ENCODE results near the gene BRD7.

The BRD7 gene

DNA sequence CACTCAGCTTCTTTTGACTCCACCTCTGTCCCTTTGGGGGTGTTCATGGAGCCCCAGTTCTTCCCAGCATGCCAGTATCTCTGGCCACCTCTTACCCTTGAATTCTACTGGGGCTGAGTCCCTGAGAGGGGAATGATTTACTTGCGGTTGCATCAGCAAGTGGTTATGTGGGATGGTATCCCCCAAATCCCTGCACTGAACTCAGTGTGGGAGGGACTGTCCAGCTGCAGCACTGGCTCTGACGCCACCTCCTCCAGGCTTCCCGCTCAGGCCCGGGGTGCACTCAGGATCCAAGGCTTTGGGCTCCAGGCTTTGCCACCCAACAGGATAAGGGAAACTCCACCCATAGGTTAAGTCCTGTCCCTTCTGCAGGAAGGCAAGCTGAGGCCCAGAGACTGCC is 21.1 kb upstream of the BRD7 start:
- no peak for DNase-seq (ENCODE audit: low read depth)

DNA sequence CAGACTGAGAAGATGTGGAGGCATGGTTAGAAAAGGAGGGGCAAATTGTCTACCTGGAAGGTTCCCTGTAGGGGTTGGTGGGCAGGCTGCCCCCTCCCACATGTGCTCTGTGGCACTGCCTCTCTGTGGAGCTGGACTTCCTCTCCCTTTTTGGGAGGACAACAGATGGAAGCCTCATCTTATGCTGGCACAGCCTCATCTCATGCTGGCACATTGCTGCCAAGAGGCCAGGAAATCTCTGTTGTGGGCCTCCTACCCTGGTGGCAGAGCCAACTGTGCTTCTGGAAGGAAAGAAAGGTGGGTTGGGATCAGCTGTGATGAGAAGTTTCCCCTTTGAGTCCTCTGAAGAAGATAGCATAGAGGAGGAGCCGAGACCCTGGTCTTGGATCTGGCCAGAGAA is 19.7 kb upstream of the BRD7 start:
- DNase-seq (ENCODE audit: low read depth) = no peak

DNA sequence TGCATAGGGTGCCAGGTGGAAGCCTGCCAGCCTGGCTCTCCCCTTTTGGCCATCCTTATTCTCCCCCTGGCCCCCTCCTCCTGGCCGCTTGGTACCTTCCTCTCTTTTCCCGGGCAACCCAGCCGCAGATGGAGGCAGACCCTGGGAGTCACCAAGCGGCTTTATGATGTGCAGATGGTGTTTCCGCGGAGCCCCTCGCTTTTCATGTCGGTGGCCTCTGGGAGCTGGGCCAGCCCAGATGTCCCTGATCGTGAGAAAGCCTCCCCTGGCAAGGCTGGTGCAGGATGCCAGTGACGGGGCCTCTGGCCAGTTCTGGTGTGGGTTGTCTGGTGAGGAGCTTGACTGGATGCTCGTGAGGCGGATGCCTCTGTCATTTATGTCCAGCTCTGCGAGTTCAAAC is 18.0 kb upstream of the BRD7 start:
- no peak for DNase-seq (ENCODE audit: low read depth)

DNA sequence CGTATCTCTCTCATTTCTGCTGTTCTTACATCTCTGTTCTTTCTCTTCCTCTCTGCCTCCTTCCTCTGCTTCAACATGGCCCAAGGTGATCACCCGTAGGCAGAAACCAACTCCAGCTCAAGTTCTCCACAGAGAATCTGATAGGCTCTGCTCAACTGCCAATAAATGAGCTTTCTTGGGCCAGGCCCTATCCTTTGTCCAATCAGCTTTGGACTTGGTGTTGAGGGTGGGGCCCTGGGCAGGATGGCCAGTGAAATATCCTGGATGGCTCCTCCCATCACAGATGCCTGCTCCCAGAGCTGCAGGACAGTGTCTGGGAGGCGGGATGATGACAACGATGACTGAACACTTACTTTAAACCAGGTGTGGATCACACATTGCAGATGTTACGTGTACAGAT is 17.4 kb upstream of the BRD7 start:
- DNase-seq (ENCODE audit: low read depth) = no peak

DNA sequence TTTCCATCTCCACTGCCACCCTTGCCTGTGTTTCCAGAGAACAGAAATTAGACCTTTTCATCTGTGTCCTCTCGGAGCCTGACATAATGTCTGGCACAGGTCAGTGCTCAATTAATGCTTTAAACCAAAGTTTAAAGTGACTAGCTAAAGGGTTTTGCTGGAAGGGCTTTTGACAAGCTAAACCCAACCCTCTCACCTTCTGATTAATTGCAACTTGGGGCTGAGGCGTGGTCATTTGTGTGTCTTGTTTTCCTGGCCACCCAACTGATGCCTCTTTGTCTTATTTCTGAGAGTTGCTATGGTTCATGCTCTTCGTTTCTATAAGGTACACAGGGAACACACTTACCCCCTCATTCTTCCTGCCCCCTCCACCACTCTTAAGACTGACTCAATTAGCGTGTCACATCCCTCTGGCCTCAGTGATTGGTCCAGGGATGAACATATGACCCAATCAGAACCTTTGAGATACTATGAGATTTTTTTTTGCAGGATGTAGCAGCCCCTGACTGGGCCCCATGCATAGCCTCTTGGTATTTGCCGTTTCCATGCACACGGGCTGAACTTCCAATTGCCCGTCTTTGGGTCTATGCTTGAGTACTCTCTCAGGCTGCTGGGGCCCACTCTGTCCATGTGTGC is 15.8 kb upstream of the BRD7 start:
- no peak for DNase-seq (ENCODE audit: low read depth)

DNA sequence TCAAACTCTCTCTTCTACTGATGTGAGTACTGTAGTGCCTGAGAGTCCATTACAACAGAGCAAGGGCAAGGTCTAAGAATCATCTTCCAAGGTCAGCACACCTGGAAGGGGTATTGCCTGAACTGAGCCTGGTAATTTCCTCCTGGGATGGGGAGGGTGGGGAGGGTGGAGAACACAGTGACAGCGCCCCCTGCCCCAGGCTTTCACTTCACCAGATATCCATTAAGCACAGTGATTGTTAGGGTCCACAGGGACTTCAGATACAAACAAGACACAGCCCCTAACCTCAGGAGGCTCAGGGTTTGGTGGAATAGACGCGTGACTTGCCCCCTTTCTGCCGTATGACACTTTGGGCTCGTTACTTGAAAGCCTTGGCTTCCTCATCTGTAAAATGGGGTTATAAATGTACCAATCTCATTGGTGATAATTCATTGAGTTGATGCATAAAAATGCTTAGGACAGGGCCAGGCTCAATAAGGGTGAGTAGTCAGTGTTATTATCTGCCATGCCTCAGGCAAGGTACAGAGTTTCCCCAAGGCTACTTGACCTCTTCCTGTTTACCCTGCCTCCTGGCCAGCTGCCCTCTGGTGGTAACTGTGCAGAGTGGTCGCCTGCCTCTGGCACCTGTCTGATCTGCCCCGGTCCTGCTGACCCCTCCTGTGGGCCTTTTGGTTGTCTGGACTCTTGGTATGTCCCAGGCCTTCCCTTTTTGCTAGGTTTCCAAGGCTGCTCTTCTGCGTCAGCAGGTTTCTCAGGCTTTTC is 13.1 kb upstream of the BRD7 start:
- DNase-seq (ENCODE audit: low read depth) = no peak

DNA sequence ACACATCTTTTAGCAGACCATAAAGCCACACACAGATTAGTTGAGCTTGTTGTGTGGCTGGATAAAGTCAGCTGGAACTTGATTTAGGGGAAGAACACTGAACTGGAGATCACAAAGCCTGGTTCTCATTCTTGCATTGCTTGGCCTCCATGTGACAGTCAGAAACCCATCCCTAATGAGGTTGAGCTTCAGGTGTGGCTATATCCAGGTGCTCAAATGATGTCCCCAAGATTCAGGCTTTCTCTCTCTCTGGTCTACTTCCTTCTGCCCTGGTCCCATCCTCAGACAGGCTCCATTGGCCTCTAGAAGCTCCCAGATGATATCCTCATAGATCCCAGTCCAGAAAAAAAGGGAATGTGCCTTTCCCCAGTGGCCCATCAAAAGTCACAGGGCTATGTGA is 9.6 kb upstream of the BRD7 start:
- DNase-seq (ENCODE audit: low read depth) = no peak

DNA sequence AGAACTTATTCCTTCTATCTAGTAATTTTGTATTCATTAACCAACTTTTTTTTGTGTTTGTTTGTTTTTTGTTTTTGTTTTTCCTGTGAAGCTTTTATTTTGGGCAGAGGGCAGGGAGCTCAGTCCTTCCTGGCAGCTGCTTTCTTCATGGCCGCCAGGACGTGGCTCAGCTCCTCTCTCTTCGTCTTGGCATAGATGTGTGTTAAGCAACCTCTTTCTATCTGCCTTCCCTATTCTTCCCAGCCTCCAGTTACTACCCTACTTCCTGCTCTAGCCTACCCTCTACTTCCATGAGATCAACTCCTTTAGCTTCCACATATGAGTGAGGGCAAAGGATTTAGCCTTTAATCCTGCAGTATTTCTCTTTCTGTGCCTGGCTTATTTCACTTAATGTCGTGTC is 8.2 kb upstream of the BRD7 start:
- no peak for DNase-seq (ENCODE audit: low read depth)

DNA sequence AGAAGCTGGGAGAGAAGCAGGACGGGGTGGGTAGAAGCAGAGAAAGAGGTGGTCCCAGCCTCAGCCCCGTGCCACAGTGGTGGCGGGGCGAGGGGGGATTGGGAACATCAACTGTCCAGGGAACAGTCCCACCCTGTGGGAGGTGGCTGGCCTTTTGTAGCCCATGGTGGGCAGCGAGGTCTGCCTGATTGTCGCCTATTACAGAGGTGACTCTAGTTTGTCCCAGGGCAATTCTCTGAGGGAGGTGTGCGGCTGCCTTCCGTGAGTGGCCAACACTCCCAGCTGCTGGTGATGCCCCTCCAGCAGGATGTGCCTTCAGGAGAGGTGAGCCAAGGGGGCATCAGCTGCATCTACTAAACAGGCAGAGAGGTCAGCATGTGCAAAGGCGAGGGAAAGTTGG is 5.0 kb upstream of the BRD7 start:
- no peak for DNase-seq (ENCODE audit: low read depth)

DNA sequence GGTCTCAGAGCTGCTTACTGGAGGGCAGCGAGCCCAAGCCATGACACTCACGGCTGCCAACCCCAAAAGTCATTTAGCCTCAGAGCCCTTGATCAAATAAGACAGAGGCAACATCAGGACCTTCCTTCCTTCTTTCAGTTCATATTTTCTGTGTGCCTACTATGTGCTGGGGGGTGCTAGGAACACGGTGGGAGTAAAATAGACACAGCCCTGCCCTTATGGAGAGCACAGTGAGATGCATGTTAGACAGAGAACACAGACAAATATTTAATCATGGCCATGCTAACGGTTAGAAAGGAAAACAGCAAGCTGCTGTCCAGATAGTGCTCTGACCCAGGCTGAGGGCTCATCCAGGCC is 4.5 kb upstream of the BRD7 start:
- no peak for DNase-seq (ENCODE audit: low read depth)

DNA sequence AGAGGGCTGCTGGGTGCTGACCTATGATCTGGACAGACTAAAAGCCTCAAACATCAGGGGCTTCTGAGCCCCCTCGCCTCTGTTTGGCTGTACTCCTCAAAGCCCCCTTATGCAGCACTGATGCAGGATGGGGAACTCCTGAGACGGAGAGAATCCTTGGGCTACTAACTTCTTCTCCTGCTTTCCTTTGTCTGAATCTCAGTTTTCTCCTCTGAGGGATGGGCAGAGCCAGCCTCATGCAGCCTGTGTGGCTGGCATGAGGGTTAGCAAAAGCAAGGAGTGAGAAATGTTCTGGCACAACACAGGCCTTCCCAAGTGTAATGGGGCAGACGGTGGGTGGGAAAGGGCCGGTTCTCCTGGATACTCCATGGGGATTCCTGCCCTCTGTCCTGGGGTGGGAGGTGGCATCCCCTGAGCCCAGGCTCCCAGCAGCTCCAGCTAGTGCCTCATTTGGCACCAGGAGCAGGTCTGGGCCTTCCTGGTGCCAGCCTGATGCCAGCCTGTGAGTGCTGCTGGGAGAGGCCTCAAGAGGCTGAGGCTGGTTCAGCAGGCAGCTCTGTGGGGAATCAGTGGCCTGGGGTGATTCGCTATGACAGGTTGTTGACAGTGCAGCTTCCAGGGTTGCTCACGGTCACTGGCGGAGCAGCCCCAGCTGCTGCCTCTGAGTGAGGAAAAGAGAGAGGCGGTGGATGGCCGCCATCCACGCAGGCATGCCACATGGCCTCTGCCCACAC is 4.0 kb upstream of the BRD7 start:
- no peak for DNase-seq (ENCODE audit: low read depth)

DNA sequence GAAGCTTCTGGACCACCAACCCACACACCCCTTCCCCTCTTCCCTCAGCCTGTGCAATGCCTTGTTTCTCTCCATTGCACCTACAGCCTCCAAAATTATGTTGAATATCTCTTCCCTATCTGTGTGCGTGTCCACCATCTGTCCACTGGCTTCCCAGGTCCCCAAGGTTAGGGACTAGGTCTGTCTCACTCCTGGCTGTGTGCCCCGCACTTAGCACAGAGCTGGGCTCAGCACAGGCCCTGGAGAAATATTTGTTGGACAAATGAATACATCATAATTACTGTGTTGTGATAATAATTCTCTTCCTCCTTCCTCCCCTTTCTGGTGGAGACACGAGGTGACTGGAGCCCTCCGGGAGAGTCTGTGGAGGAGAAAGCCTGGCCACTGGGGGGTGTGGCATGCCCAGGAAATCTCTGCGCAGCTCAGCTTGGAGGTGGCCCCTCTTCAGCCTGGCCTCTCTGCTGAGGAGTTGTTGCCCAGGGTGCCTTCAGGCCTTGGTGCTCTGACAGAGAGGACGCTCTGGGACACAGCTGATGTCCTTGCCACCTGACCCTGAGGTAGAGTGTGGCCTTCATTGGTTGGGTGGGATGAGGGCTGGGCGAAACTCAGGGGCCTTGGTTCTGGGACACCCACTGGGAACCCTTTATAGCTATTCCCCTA is 3.3 kb upstream of the BRD7 start:
- DNase-seq (ENCODE audit: low read depth) = no peak

DNA sequence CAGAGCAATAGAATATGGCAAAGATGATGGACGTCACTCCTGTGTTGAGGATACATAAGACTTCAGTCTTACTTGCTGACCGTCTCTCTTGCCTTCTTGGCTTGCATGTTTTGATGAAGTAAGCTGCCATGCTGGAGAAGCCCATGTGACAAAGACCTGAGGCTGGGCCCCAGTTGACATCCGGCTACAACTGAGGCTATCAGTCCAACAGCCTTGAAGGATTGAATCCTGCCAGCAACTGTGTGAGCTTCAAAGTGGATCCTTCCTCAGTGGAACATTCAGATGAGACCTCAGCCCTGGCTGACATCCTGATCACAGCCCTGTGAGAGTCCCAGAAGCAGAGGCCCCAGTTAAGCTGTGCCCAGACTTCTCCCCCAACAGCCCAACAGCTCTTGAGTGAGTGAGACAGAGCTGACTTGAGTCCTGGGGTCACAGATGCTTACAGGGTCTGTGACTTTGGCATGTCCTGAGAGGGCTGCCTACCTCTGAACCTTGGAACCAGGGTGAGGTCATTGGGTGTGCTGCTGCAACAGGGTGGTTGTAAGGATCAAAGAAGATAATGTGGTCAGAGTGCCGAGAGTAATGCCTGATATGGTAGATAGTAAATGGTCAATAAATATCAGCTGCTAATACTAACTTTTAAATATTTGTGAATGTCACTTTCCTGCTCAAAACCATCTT is 2.4 kb upstream of the BRD7 start:
- no peak for DNase-seq (ENCODE audit: low read depth)

DNA sequence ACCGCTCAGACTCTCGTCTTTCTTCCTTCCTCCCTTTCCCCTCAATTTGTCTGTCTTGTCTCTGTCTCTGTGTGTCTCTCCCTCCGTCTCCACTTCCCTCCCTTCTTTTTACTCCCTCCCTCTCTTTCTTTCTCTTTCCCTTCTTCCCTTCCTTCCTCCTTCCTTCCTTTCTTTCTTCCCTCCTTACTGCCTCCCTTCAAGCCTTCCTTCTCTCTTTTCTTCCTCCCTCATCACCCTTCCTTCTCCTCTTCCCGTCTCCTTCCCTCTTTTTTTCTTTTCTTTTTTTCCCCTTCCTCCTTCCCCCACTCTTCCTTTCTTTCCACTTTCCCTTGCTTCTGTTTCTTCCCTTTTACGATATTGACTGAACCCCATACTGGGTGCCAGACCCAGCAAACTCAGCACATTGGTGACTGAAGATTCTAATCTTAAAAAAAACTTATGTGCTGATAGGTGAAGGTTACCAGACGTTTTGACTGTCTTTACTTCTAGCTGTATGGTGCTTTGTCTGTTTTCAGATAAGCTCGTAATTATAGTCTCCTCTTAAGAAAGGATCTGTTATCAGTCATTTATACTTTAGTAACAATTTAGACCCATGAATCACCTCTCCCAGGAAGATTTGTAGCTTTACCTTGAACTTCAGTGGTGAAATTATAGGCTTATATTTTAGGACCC is 481 bp upstream of the BRD7 start:
- no peak for DNase-seq (ENCODE audit: low read depth)

DNA sequence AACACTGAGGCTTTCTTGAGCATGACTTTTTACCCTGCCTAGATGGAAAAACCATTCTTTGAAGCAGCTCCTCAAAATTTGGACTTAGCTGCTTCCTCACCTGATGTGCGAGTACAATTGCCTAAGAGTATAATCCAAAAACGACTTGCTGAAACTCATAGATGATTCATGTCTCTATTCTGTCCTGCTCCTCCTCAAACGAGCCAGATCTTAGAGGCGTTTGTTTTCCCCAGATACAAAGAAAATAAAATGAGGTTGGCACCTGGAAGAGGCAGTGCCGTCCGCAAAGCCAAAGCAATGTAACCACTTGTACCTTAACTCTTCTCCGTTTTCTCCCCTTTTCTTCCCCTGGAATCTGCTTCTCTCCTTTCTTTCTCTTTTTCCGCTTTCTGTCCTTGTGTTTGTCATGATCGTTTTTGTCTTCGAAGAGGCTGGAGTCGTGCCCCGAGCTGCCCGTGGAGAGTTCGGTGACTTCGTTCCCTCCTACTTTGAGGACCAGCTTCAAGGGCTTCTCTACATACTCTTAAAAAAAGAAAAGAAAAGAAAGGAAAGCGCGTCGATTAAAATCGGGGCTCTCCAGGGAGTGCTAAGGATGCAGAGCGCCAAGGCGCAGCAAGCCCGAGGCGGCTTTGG is 895 bp downstream of the BRD7 start:
- no peak for DNase-seq (ENCODE audit: low read depth)

DNA sequence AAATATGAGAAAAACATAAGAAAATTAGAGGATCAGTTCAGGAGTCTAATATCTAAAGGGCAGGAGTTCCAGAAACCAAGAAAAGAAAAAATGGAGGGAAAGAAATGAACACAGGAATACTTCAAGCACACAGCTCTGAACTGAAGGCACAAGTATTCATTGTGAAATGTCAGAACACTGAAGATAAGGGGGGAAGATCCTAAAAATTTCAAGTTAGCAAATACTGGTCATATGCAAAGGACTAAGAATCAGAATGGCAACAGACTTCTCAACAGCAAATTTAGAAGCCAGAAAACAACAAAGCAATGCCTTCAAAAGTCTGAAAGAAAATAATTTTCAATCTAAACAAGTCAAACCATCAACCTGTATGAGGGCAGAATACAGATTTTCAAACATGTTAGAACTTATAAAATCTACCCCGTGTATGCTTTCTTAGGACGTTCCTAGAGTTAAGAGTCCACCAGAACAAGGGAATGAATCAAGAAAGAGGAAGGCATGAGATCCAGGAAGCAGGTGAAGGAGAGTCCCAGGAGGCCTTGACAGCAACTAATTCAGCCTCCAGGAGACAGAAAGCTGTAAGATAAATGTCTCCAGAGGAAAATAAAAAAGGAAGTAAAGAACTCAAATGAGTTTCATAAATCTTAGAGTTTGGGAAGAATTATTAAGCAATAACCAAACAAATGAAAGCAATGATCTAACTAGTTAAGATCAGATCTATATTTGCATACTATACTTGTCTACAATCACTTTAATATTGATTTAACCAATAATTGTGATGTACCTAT is 2.8 kb downstream of the BRD7 start:
- no peak for DNase-seq (ENCODE audit: low read depth)

DNA sequence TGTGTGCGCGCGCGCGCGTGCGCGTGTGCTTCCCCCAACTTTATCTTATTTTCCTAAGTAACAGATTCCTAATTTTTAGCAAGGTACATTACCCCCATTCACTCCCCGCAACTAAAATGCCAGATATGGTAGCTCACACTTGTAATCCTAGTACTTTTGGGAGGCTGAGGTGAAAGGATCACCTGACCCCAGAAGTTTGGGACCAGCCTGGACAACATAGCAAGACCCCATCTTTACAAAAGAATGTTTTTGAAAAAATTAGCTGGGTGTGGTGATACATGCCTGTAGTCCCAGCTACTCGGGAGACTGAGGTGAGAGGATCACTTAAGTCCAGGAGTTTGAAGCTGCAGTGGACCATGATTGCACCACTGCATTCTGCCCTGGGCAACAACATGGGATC is 5.1 kb downstream of the BRD7 start:
- DNase-seq (ENCODE audit: low read depth) = no peak

DNA sequence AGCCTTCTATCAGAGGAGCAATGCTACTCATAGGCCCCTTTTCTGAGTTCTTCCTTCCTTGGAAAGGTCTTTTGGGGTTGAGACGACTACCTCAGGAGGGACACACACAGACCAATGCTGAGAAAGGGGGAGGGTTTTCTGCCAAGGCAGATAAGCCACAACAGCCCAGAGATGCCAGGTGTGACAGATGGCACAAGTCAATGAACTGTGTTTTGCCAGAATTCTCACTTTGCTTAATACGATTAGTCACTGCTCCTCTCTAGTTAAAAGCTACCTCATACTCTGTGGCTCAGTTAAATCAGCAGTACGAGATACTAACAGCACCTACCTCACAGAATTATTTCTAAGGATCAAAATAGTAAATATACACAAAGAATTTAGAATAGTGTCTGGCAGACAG is 8.0 kb downstream of the BRD7 start:
- no peak for DNase-seq (ENCODE audit: low read depth)

DNA sequence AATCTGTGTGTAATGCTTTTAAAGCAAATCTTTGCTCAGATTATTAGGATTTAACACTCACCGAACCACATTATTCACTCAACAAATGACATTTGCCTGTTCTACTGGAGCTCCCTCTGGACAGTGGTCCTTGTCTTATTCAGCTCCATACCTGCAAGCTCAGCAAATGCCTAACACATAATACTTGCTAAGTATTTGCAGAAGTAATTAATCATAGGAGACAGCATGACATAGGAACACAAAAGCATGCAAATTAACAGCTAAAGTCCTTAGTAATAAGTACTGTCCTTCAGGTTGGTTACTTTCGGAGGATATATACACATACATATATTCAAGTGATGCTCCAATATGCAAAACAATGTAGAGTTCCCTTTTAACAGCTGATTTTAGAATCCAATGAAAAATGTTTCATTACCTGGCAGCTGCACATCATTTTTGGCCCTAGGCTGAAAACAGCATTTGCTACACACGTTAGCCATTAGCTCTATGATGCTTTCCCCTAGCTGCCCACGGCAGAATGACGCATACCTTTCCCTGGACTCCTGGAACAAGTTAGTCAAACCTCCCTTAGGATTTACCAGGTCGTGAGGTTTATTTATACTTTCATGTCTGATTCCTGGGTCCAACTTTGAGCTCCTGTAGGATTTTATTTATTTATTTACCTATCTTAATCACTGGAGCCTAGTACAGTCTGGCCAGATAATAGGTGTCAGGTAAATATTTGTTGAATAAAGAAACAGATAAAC is 8.6 kb downstream of the BRD7 start:
- no peak for DNase-seq (ENCODE audit: low read depth)

DNA sequence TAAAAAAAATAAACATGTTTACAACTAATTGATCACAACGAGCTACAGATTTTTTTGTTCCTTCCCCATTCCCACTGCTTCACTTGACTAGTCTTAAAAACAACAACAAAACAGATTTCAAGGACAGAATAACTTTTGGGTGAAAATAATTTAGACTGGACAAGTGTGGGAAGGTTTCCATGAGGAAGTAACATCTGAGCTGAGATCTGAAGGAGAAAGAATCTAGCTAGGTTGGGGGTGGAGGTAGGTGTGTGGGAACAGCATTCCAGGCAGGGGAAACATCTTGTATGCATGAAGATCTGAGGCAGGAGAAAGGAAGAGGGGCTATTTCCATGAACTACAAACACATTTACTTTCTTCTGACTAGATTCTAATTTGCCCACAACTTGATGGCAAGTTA is 9.2 kb downstream of the BRD7 start:
- no peak for DNase-seq (ENCODE audit: low read depth)
